Stomach (tissue), 4 donors: ENCODE data around the gene SH3RF3.

Source experiments
- CTCF ChIP-seq, 7 experiments: fragments of 450-650 bp in 4 of 7; fragments of 200-600 bp in 3 of 7; sonication (generic) in 3 of 7; IDR thresholded peaks; one replicate each; pipeline ENCODE4 v1.5.1; 2016 to 2019; ENCODE audit warnings: antibody characterized with exemption in 7 of 7, control low read depth in 2 of 7, mild to moderate bottlenecking in 1 of 7
- EP300 ChIP-seq: sonication (generic); formaldehyde crosslinking; IDR thresholded peaks from one replicate; pipeline ENCODE4 v1.6.1; 2017; ENCODE audit warnings: antibody characterized with exemption
- POLR2A ChIP-seq, 4 donors: fragments of 450-650 bp; IDR thresholded peaks; one replicate each; pipeline ENCODE4 v1.6.1; 2016; ENCODE audit warnings: antibody characterized with exemption in 4 of 4, control low read depth in 2 of 4, mild to moderate bottlenecking in 1 of 4, moderate library complexity in 1 of 4
- POLR2AphosphoS5 ChIP-seq, 3 donors: sonication (generic); formaldehyde crosslinking; IDR thresholded peaks; one replicate each; pipeline ENCODE4 v1.6.1; 2016; ENCODE audit warnings: antibody characterized with exemption in 3 of 3

GRCh38 chr2:109189751-109190150 lies 60.7 kb downstream of the SH3RF3 start:
- TF ChIP-seq CTCF (IDR thresholded peaks at IDR 0.05) (no peak), EP300 (no peak), POLR2A (IDR thresholded peaks at IDR 0.05) (no peak), POLR2AphosphoS5 (IDR thresholded peaks at IDR 0.05) (no peak)
